ENCODE data around the gene XNDC1N. TPM values are rescaled to one million over a fixed set of nuclear protein-coding genes. Genes with fewer than 3 reads are reported as not detected.

XNDC1N gene, protein sequence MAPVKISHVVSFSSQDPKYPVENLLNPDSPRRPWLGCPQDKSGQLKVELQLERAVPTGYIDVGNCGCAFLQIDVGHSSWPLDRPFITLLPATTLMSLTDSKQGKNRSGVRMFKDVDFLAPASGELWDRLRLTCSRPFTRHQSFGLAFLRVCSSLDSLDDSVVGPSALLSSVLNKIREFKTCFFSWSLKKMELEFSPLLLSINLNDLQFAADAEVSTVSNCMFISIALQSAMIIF
- 6.1 and 6.8 TPM in 2 replicates for total RNA-seq

DNA sequence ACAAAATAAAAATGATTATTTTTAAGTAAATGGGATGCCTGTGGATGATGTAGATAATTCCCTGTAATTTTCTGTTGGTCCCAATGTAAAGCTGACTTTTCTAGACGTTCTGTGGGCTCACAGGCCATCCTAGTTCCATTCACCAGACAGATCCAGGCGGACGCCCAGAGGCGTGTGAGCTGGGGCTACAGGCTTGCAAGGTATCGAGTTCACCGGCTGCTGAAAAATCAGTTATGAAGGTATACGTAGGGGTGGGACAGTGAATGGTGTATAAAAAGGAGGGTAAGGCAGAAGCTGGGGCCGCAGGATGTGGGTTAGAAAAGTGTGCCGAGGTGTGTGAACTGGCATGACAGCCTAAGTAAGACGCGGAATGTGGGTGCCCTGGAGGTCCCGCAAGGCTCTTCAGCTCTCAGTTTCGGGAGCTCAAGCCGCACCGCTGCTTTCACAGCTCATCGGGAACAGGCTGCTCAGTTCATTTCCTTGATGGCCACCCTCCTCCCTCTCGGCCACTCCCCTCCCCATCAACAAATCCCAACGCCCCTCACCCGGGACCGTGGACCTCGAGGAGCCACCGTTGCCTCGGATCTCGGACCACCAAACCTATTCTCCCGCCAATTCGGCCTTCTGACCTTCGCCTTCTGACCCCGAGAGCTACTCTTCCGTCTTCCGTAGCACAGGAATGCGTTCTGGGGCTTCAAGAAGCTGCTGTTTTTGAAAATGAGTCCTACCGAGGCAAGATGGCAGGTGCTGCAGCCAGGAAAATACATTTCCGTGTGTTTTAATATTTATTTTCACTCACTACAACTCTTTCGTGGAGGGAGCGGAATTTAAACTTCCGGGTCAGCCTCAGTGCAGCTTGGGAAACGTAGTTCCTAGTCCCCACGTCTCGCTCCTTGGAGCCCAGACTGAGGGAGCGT lies at the start of gene XNDC1N:
Gene XNDC1N, minus strand, starts transcription at position 775 of the 917 bp plus-strand sequence. CDS start 5,241 bp downstream, outside the sequence.

GRCh38 chr11:71928737-71929443 lies 496 bp upstream of the XNDC1N start, which contains the start of gene RNF121:
Gene RNF121, plus strand, starts transcription at chr11:71929046. Its CDS starts 16 bp downstream, at chr11:71929062.

Other genes with a start within 250 kb of the XNDC1N start
- gene DEFB108B, start 95.4 kb downstream of the XNDC1N start, total RNA-seq, result not detected in 2 replicates
- gene DEFB131B, start 50.1 kb downstream of the XNDC1N start, total RNA-seq, result not detected in 2 replicates
- gene RNF121, start 452 bp upstream of the XNDC1N start, total RNA-seq, result 23.2 and 25.1 TPM in 2 replicates
- 2.8 and 5.6 TPM in 2 replicates for gene IL18BP, start 70.3 kb upstream of the XNDC1N start, total RNA-seq
- gene NUMA1, start 151.9 kb upstream of the XNDC1N start, total RNA-seq, result 189 and 190 TPM in 2 replicates
- gene LRRC51, start 152.3 kb upstream of the XNDC1N start, total RNA-seq, result 4.2 and 5.4 TPM in 2 replicates
- gene LAMTOR1, start 174.7 kb upstream of the XNDC1N start, total RNA-seq, result 87.4 and 99.0 TPM in 2 replicates
- not detected in 2 replicates for gene TOMT, start 177.3 kb upstream of the XNDC1N start, total RNA-seq
- 21.0 and 23.5 TPM in 2 replicates for gene ANAPC15, start 184.1 kb upstream of the XNDC1N start, total RNA-seq
- 0.78 and 1.1 TPM in 2 replicates for gene FOLR3, start 207.1 kb upstream of the XNDC1N start, total RNA-seq

All from articular chondrocyte of knee joint (primary cell).